ENCODE results near the gene ITPRID1.

- TF ChIP-seq CTCF (IDR thresholded peaks at IDR 0.05; ENCODE audit: low read depth, low read length) (no peak), EZH2phosphoT487 (IDR thresholded peaks at IDR 0.05; ENCODE audit: low read depth) (no peak)
Measured at GRCh38 chr7:31562002-31562401, 48.1 kb downstream of the ITPRID1 start.

Data from OCI-LY3 (cell line).